Parathyroid adenoma (tissue), 2 donors: ENCODE measurements around the gene CAMKMT.

Experiments
- H2AFZ ChIP-seq: fragments of 300-600 bp; sonication (generic); one replicate; pipeline ENCODE4 v1.7.0; 2017; ENCODE audit warnings: antibody characterized with exemption, mild to moderate bottlenecking
- H3K27ac ChIP-seq: fragments of 300-600 bp; sonication (generic); one replicate; pipeline ENCODE4 v1.7.0; 2017
- H3K27me3 ChIP-seq: fragments of 300-600 bp; sonication (generic); one replicate; pipeline ENCODE4 v1.7.0; 2017; ENCODE audit warnings: low read length; ENCODE audit not compliant: control insufficient read depth, insufficient read depth
- H3K36me3 ChIP-seq: fragments of 300-600 bp; sonication (generic); one replicate; pipeline ENCODE4 v1.7.0; 2017; ENCODE audit warnings: low read length; ENCODE audit not compliant: control insufficient read depth, insufficient read depth
- H3K4me1 ChIP-seq: fragments of 300-600 bp; sonication (generic); one replicate; pipeline ENCODE4 v1.7.0; 2017; ENCODE audit warnings: control low read depth
- H3K4me2 ChIP-seq: fragments of 300-600 bp; sonication (generic); one replicate; pipeline ENCODE4 v1.7.0; 2017; ENCODE audit warnings: low read length
- H3K4me3 ChIP-seq: fragments of 300-600 bp; sonication (generic); one replicate; pipeline ENCODE4 v1.7.0; 2017; ENCODE audit warnings: low read depth, low read length
- H3K79me2 ChIP-seq: fragments of 300-600 bp; sonication (generic); one replicate; pipeline ENCODE4 v1.7.0; 2017; ENCODE audit warnings: control low read depth
- H3K9ac ChIP-seq: fragments of 300-600 bp; sonication (generic); one replicate; pipeline ENCODE4 v1.7.0; 2017; ENCODE audit warnings: mild to moderate bottlenecking
- H3K9me3 ChIP-seq: fragments of 300-600 bp; sonication (generic); one replicate; pipeline ENCODE4 v1.7.0; 2017; ENCODE audit warnings: low read length; ENCODE audit not compliant: control insufficient read depth
- TF ChIP-seq, protein P1 (sequence below): fragments of 300-600 bp; sonication (generic); IDR thresholded peaks from one replicate; pipeline ENCODE4 v1.7.0; 2017; ENCODE audit warnings: antibody characterized with exemption, mild to moderate bottlenecking
- donor health status: primary hyperparathyroidism.

The CAMKMT gene

DNA sequence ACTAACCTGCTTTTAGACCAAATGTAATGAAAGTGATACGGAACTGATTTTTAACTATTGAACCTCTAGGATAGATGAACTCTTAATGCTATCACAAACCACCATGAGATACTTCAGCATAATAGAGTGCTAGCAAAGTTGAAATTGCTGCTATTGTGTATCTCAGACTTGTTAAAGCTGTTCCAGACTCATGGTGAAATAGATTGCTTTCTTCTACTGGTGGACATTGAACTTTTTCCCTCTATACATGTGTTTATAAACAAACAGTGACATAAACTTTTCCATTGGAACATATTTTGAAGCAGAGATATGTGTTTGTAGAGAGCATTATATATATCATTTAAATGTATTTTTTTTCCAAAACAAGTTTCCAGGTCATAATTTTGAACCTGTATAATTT is 157.3 kb downstream of the CAMKMT start:
- Histone ChIP-seq H3K4me1 (no peaks in the 10 kb centered on the region), H3K9me3 (no peaks in the 10 kb centered on the region), H3K36me3 (no peaks in the 10 kb centered on the region), H3K79me2 (no peaks in the 10 kb centered on the region), H3K4me2 (no peak overlapping the region), H2AFZ (no peak overlapping the region), H3K27me3 (no peaks in the 10 kb centered on the region), H3K4me3 (no peak overlapping the region), H3K9ac (no peak overlapping the region), H3K27ac (no peak overlapping the region)
- TF ChIP-seq, protein P1, sequence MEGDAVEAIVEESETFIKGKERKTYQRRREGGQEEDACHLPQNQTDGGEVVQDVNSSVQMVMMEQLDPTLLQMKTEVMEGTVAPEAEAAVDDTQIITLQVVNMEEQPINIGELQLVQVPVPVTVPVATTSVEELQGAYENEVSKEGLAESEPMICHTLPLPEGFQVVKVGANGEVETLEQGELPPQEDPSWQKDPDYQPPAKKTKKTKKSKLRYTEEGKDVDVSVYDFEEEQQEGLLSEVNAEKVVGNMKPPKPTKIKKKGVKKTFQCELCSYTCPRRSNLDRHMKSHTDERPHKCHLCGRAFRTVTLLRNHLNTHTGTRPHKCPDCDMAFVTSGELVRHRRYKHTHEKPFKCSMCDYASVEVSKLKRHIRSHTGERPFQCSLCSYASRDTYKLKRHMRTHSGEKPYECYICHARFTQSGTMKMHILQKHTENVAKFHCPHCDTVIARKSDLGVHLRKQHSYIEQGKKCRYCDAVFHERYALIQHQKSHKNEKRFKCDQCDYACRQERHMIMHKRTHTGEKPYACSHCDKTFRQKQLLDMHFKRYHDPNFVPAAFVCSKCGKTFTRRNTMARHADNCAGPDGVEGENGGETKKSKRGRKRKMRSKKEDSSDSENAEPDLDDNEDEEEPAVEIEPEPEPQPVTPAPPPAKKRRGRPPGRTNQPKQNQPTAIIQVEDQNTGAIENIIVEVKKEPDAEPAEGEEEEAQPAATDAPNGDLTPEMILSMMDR = no peak

GRCh38 chr2:44522846-44523245 is 161.1 kb downstream of the CAMKMT start:
- H2AFZ ChIP-seq = no peak overlapping the region
- H3K4me3 ChIP-seq = no peak overlapping the region
- no peaks in the 10 kb centered on the region for H3K36me3 ChIP-seq
- H3K79me2 ChIP-seq = no peaks in the 10 kb centered on the region
- no peak overlapping the region for H3K27ac ChIP-seq
- no peaks in the 10 kb centered on the region for H3K9me3 ChIP-seq
- TF ChIP-seq, protein P1 = no peak
- no peaks in the 10 kb centered on the region for H3K27me3 ChIP-seq
- no peaks in the 10 kb centered on the region for H3K4me1 ChIP-seq
- no peak overlapping the region for H3K4me2 ChIP-seq
- no peak overlapping the region for H3K9ac ChIP-seq

GRCh38 chr2:44524347-44524926 is 162.7 kb downstream of the CAMKMT start:
- Histone ChIP-seq H3K4me2 (no peak overlapping the region), H3K27me3 (no peaks in the 10 kb centered on the region), H3K4me3 (no peak overlapping the region), H3K9me3 (no peaks in the 10 kb centered on the region), H3K9ac (no peak overlapping the region), H3K27ac (no peak overlapping the region), H3K4me1 (no peaks in the 10 kb centered on the region), H3K36me3 (no peaks in the 10 kb centered on the region), H2AFZ (no peak overlapping the region), H3K79me2 (no peaks in the 10 kb centered on the region)
- TF ChIP-seq, protein P1 = no peak

DNA sequence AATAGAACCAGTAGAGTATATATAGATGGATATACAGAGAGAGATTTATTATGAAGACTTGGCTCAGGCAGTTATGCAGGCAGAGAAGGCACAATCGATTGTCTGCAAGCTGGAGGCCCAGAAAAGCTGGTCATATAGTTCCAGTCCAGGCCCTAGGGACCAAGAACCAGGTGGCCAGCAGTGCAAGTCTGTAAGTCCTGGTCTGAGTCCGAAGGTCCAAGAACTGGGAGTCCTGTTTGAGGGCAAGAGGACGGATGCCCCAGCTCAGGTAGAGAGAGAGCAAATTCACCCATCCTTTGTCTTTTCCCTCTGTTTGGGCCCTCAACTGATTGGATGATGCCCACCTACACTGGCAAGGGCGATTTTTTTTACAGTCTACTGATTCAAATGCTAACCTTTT is 164.6 kb downstream of the CAMKMT start:
- Histone ChIP-seq H3K9me3 (no peaks in the 10 kb centered on the region), H2AFZ (no peak overlapping the region), H3K9ac (no peak overlapping the region), H3K4me2 (no peak overlapping the region), H3K79me2 (no peaks in the 10 kb centered on the region), H3K27ac (no peak overlapping the region), H3K4me3 (no peak overlapping the region), H3K27me3 (no peaks in the 10 kb centered on the region), H3K36me3 (no peaks in the 10 kb centered on the region), H3K4me1 (no peaks in the 10 kb centered on the region)
- TF ChIP-seq, protein P1 = no peak

- H3K9ac ChIP-seq = no peak overlapping the region
- no peak overlapping the region for H3K27ac ChIP-seq
- H3K9me3 ChIP-seq = no peaks in the 10 kb centered on the region
- H3K36me3 ChIP-seq = no peaks in the 10 kb centered on the region
- TF ChIP-seq, protein P1 = no peak
- no peaks in the 10 kb centered on the region for H3K79me2 ChIP-seq
- H3K27me3 ChIP-seq = no peaks in the 10 kb centered on the region
- H3K4me3 ChIP-seq = no peak overlapping the region
- H3K4me1 ChIP-seq = no peaks in the 10 kb centered on the region
- no peak overlapping the region for H3K4me2 ChIP-seq
- no peak overlapping the region for H2AFZ ChIP-seq
Observed at GRCh38 chr2:44528595-44528994, 166.8 kb downstream of the CAMKMT start.
